ENCODE data around the gene EIF4H. TPM values are rescaled to one million over a fixed set of nuclear protein-coding genes. Genes with fewer than 3 reads are reported as not detected.
A peak's percentile ranks its signal among the peaks of the same experiment; 100 is the strongest.
"Not testable (repeated sequence)": the region's sequence is repeated elsewhere in the genome, so short reads cannot be mapped to it uniquely, and the experiment has no call there.

EIF4H gene
- total RNA-seq, 1 experiment from 2014 or later: 453 TPM

DNA sequence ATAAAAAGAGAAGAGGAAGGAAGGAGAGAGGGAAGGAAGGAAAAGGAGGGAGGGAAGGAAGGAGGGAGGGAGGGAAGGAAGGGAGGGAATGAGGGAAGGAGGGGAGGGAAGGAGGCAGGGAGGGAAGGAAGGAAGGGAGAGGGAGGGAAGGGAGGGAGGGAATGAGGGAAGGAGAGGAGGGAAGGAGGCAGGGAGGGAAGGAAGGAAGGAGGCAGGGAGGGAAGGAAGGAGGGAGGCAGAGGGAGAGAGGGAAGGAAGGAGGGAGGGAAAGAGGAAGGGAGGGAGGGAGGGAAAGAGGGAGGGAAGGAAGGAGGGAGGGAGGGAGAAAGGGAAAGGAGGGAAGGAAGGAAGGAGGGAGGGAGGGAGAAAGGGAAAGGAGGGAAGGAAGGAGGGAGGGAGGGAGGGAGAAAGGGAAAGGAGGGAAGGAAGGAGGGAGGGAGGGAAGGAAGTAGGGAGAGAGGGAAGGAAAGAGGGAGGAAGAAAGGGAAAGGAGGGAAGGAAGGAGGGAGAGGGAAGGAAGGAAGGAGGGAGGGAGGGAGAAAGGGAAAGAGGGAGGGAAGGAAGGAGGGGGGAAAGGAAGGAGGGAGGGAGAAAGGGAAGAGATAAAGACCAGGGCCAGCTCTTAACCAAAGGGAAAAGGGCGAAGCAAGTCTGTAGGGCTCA is 29.9 kb downstream of the EIF4H start:
- TF ChIP-seq, protein P1, sequence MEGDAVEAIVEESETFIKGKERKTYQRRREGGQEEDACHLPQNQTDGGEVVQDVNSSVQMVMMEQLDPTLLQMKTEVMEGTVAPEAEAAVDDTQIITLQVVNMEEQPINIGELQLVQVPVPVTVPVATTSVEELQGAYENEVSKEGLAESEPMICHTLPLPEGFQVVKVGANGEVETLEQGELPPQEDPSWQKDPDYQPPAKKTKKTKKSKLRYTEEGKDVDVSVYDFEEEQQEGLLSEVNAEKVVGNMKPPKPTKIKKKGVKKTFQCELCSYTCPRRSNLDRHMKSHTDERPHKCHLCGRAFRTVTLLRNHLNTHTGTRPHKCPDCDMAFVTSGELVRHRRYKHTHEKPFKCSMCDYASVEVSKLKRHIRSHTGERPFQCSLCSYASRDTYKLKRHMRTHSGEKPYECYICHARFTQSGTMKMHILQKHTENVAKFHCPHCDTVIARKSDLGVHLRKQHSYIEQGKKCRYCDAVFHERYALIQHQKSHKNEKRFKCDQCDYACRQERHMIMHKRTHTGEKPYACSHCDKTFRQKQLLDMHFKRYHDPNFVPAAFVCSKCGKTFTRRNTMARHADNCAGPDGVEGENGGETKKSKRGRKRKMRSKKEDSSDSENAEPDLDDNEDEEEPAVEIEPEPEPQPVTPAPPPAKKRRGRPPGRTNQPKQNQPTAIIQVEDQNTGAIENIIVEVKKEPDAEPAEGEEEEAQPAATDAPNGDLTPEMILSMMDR (conservative IDR thresholded peaks at IDR 0.05; ENCODE audit: low read depth, low read length): no peak
- no peak for TF ChIP-seq EZH2 (IDR thresholded peaks at IDR 0.05; ENCODE audit: borderline replicate concordance, low read depth, low read length, poor library complexity, severe bottlenecking)
- no TSS peak for BruUV-seq (replicated peaks)
- no peaks in the 10 kb centered on the region for H3K9me3 ChIP-seq (ENCODE audit: low read depth, low read length, poor library complexity, severe bottlenecking)
- intact Hi-C loops (cut with micrococcal nuclease; ENCODE audit: unreplicated experiment): loop anchor here (10.0 kb wide), 1 partner anchor 339 kb away; the partner anchor contains the start of gene TMEM270
- H3K27ac ChIP-seq (ENCODE audit: low read depth, low read length, poor library complexity, severe bottlenecking): no peak overlapping the region
- DNase-seq (ENCODE audit: low spot score): no peak
- H3K36me3 ChIP-seq (ENCODE audit: insufficient read depth, low read length, poor library complexity, severe bottlenecking): no peaks in the 10 kb centered on the region
- CTCF ChIA-PET: interaction anchor here (0.6 to 3.2 kb wide), 4 partner anchors 21 to 530 kb away, joined by 4 to 50 read pairs (median 4); no protein-coding TSS in a partner anchor
- H3K27me3 ChIP-seq (replicated peaks; ENCODE audit: insufficient read depth, low read depth, low read length, poor library complexity): no peaks in the 10 kb centered on the region
- no peak overlapping the region for H3K4me3 ChIP-seq (ENCODE audit: low read depth, low read length, poor library complexity, severe bottlenecking)
- H3K4me1 ChIP-seq (ENCODE audit: insufficient read depth, low read length, poor library complexity, severe bottlenecking): no peaks in the 10 kb centered on the region
- POLR2A ChIA-PET (ENCODE audit: low non-redundant PET): no interaction called here

DNA sequence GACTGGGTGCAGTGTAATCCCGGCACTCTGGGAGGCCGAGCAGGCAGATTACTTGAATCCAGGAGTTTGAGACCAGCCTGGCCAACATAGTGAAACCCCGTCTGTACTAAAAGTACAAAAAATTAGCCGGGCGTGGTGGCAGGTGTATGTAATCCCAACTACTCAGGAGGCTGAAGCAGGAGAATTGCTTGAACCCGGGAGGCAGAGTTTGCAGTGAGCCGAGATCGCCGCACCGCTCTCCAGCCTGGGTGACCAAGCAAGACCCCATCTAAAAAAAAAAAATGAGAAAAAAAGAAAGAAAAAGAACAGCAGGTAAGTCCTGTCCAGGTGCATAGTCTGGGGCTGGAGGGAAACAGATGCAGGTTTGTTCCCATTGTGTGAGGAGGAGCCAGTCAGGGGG is 31.9 kb downstream of the EIF4H start:
- POLR2A ChIA-PET (ENCODE audit: low non-redundant PET); H3K9me3 ChIP-seq (ENCODE audit: low read depth, low read length, poor library complexity, severe bottlenecking); H3K4me1 ChIP-seq (ENCODE audit: insufficient read depth, low read length, poor library complexity, severe bottlenecking); H3K4me3 ChIP-seq (ENCODE audit: low read depth, low read length, poor library complexity, severe bottlenecking); H3K36me3 ChIP-seq (ENCODE audit: insufficient read depth, low read length, poor library complexity, severe bottlenecking); H3K27me3 ChIP-seq (replicated peaks; ENCODE audit: insufficient read depth, low read depth, low read length, poor library complexity); DNase-seq (ENCODE audit: low spot score); BruUV-seq (replicated peaks); H3K27ac ChIP-seq (ENCODE audit: low read depth, low read length, poor library complexity, severe bottlenecking): not testable (repeated sequence)
- CTCF ChIA-PET: interaction anchor here (0.6 to 3.2 kb wide), 7 partner anchors 12 to 452 kb away, joined by 3 to 50 read pairs (median 4); partner anchors contain the start of genes GTF2I and LIMK1
- intact Hi-C loops (cut with micrococcal nuclease; ENCODE audit: unreplicated experiment): loop anchor here (1.0 to 10.0 kb wide), 2 partner anchors 195 to 341 kb away; partner anchors contain the start of gene TMEM270

DNA sequence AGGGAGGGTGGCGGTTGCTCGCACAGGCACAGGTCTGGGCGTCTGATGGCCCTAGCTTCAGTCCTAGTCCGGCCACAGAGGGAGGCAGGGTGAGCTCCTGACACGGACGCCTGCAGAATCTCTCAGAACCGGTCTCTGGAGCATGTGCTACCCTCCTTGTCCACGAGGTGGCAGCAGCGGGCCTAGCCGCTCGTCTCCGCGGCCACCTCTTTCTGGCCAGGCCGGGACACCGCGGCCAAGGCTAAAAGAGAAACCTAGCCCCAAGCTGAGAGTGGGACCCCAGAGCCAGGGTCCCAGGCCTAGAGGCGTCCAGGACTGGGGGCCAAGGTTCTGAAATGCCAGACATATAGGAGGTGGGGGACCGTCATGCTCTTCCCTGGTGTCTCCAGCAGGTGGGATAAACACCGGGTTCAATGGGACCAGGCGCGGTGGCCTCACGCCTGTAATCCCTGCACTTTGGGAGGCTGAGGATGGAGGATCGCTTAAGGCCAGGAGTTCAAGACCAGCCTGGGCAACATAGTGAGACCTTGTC is 32.5 kb downstream of the EIF4H start:
- TF ChIP-seq, protein P1 (conservative IDR thresholded peaks at IDR 0.05; ENCODE audit: low read depth, low read length): peak; percentile 99
- no peak for TF ChIP-seq EZH2 (IDR thresholded peaks at IDR 0.05; ENCODE audit: borderline replicate concordance, low read depth, low read length, poor library complexity, severe bottlenecking)
- H3K9me3 ChIP-seq (ENCODE audit: low read depth, low read length, poor library complexity, severe bottlenecking): no peaks in the 10 kb centered on the region
- intact Hi-C loops (cut with micrococcal nuclease; ENCODE audit: unreplicated experiment): loop anchor here (1.0 to 10.0 kb wide), 2 partner anchors 195 to 342 kb away; partner anchors contain the start of gene TMEM270
- peak; percentile 69 for DNase-seq (ENCODE audit: low spot score)
- no peaks in the 10 kb centered on the region for H3K4me1 ChIP-seq (ENCODE audit: insufficient read depth, low read length, poor library complexity, severe bottlenecking)
- no peaks in the 10 kb centered on the region for H3K36me3 ChIP-seq (ENCODE audit: insufficient read depth, low read length, poor library complexity, severe bottlenecking)
- H3K27ac ChIP-seq (ENCODE audit: low read depth, low read length, poor library complexity, severe bottlenecking): no peak overlapping the region
- no peaks in the 10 kb centered on the region for H3K27me3 ChIP-seq (replicated peaks; ENCODE audit: insufficient read depth, low read depth, low read length, poor library complexity)
- POLR2A ChIA-PET (ENCODE audit: low non-redundant PET): no interaction called here
- BruUV-seq (replicated peaks): no TSS peak
- CTCF ChIA-PET: interaction anchor here (0.6 to 3.2 kb wide), 7 partner anchors 13 to 451 kb away, joined by 3 to 50 read pairs (median 4); partner anchors contain the start of genes GTF2I and LIMK1
- peak overlapping the region; percentile 40 for H3K4me3 ChIP-seq (ENCODE audit: low read depth, low read length, poor library complexity, severe bottlenecking)

Data from A673 (cell line).